GM13976 (cell line): ENCODE measurements around the gene NDUFB6.

Experiments
- DNase-seq: peaks from one replicate; pipeline ENCODE4 v3.0.0; 2012; ENCODE audit warnings: low spot score
- CTCF ChIP-seq: IDR thresholded peaks from 2 replicates; pipeline ENCODE4 v1.5.1; 2012; ENCODE audit warnings: borderline replicate concordance, mild to moderate bottlenecking; ENCODE audit not compliant: insufficient read depth; ENCODE audit errors: extremely low read depth, missing control alignments, control extremely low read depth
- in situ Hi-C: fragments of 300-500 bp; cut with MboI; formaldehyde crosslinking; loops from one replicate; pipeline ENCODE4 v1.12.0; 2022; ENCODE audit warnings: low sequenced_read_pairs, mixed read lengths, inconsistent platforms; ENCODE audit not compliant: unreplicated experiment

Gene NDUFB6

DNA sequence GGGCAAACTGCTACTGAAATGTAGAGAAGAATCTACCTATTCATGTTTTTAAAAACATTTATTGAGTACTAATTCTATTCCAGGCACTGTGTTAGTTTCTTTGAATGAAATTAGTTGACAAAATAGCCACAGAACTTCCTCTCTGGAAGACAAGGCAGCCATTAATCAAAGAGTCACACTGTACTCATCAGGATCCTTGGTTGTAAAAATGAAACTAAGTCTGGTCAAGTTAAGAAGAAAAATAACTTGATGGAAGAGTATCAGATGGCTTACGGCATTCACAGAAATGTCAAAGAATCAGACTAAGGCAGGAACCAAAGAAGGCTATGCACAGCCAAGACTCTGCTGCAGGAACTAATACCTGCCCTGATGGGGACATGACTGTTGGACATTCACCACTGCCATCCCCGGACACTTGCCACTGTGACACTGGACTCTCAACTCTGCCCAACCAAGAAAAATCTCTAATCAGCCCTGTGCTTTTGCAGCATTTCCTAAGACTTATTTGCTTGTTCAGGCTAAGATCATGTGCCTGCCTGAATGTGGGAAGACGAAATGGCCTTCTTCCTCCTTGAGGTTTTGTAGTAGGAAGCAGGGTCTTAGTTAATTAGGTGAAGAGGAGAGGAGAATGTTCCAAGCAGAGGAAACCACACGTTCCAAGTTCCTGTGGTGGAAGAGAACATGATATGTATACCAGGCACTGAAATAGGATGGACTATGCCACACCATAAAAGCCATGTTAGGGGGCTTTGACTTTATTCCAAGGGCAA is 23.3 kb upstream of the NDUFB6 start:
- no peak for TF ChIP-seq CTCF
- no peak for DNase-seq
- in situ Hi-C loops, result no loop called here

DNA sequence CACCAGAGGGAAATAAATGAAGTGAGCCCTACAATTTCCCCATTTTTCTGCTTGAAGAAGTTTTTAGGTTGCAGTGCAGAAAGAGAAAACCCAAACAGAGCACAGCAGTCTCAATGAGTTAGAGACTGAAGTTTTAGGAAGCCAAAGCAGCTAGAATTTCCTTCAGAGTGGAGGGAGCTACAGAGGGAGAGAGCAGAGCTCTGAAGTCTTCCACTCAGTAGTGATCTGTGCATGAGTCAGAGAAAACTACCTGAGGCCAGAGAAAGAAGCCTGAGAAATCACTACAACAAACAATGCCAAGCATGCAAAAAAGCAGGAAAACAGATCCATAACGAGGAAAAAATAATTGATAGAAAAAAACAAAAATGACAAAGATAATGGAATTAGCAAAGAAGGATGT is 17.9 kb upstream of the NDUFB6 start:
- in situ Hi-C loops, result no loop called here
- DNase-seq, result no peak
- TF ChIP-seq CTCF, result no peak

DNA sequence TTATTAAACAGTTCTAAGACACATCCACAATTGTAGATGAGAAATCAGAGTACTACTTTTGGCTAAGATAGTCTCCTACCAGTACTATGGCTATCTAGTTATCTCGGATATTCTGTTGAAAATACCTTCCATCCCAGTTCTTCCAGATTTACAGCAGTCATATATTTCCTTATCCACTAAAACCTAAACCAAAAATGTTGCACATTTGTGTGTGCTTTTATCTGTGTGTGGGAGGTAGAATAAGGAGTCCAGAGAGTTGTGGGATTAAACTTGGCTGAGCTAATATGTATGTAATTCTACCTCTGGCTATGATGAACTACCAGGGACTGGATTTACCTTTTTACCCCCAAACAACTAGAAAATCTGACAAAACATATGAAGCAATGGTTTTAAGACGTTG is 17.5 kb upstream of the NDUFB6 start:
- in situ Hi-C loops, result no loop called here
- no peak for TF ChIP-seq CTCF
- no peak for DNase-seq

GRCh38 chr9:32589083-32589723 is 16.2 kb upstream of the NDUFB6 start:
- peak; percentile 37 for TF ChIP-seq CTCF
- DNase-seq, result peak; percentile 49
- in situ Hi-C loops, result no loop called here

GRCh38 chr9:32587901-32588300 is 14.9 kb upstream of the NDUFB6 start:
- no peak for TF ChIP-seq CTCF
- DNase-seq, result no peak
- in situ Hi-C loops, result no loop called here

DNA sequence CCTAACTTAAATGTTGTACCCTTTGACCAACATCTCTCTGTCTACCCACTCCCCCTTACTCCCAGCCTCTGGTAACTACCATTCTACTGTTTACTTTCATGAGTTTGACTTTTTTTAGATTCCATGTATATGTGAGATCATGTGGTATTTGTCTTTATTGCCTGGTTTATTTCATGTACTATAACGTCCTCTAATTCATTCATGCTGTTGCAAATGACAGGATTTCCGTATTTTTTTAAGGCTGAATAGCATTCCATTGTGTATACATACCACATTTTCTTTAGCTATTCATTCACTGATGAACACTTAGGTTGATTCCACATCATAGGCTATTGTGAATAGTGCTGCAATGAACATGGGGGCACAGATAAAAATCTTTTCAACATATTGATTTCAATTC is 11.8 kb upstream of the NDUFB6 start:
- in situ Hi-C loops, result loop anchor here (5.0 kb wide), 1 partner anchor 383 kb away; no protein-coding TSS in a partner anchor
- DNase-seq, result no peak
- no peak for TF ChIP-seq CTCF
